ENCODE data around the gene MSRB2. TPM values are rescaled to one million over a fixed set of nuclear protein-coding genes. Genes with fewer than 3 reads are reported as not detected.

The MSRB2 gene
- 10 to 100 TPM in 2 of 4 donors, 1 to 10 TPM in 2; 8.7 to 19.3 (median 13.7) TPM for total RNA-seq

DNA sequence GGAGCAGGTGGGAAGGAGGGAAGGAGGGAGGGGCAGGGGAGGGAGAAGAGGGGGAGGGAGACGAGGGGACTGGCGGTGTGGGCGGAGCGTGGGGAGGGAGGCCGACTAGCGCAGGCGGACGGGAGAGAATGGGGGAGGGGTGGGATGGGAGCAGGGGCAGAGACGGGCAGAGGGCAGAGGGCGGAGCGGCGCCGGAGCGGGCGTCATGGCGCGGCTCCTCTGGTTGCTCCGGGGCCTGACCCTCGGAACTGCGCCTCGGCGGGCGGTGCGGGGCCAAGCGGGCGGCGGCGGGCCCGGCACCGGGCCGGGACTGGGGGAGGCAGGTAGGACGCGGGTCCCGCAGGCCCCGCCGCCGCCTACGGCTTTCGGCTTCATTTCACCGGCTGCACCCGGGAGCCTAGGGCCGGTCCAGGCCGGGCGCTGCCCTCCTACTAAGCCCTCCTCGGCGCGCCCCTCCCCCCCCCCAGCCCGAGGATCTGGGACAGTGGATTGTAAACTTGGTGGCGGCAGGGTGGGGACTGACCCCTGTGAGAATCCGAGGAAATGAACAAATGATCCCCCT lies at the start of gene MSRB2:
Gene MSRB2 (plus strand): TSS at position 176 of the 562 bp plus-strand sequence. CDS start 30 bp downstream, at position 206.
- Histone ChIP-seq H3K4me1 (peaks cover 0 to 52% (median 26%) of the 10 kb centered on the region in 3 donors), H3K4me3 (peak within 1 kb of the TSS; percentile 78 to 91 (median 84)), H3K9me3 (no peaks in the 10 kb centered on the region), H3K27ac (peak within 1 kb of the TSS; percentile 90 to 97 (median 94)), H3K27me3 (no peaks in the 10 kb centered on the region), H3K36me3 (no peaks in the 10 kb centered on the region)
- intact Hi-C loops (cut with DNase I): no loop called here
- no peak for TF ChIP-seq CTCF (IDR thresholded peaks at IDR 0.05)
- TF ChIP-seq POLR2A (IDR thresholded peaks at IDR 0.05): peak in 3 of 4 donors; percentile 59 to 96 (median 95)
- DNase-seq: peak; percentile 55
- 0% methylated on average over 6 to 27 of the region's 50 CpGs for WGBS, 2 donors

DNA sequence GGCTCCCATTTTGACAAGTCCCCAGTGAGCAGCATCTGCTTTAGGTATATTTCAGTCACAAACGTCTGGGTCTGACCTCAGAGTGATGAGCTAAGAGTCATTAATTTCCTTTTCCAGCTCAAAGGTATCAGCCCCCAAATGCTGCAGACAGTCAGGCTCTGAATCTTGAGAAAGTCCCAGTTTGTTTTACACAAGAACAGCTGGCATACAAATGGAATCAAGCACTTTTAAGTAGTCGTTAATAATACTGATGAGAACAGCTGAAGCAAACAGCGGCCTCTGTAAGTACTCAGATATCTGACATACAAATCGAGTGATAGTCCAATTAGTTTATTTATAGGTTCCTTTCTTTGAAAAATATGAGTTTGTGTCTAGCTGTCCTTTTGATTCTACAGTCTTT lies 49.4 kb upstream of the MSRB2 start:
- Histone ChIP-seq H3K36me3 (no peaks in the 10 kb centered on the region), H3K27me3 (peaks cover 0 to 19% (median 0%) of the 10 kb centered on the region in 4 donors), H3K4me3 (no peak overlapping the region), H3K27ac (no peak overlapping the region), H3K4me1 (peaks cover 0 to 9% (median 0%) of the 10 kb centered on the region in 3 donors), H3K9me3 (no peaks in the 10 kb centered on the region)
- 44 to 60% methylated on average over 4 of the region's 4 CpGs for WGBS, 2 donors
- TF ChIP-seq CTCF (IDR thresholded peaks at IDR 0.05) (no peak), POLR2A (IDR thresholded peaks at IDR 0.05) (no peak)
- DNase-seq: no peak
- intact Hi-C loops (cut with DNase I): no loop called here

DNA sequence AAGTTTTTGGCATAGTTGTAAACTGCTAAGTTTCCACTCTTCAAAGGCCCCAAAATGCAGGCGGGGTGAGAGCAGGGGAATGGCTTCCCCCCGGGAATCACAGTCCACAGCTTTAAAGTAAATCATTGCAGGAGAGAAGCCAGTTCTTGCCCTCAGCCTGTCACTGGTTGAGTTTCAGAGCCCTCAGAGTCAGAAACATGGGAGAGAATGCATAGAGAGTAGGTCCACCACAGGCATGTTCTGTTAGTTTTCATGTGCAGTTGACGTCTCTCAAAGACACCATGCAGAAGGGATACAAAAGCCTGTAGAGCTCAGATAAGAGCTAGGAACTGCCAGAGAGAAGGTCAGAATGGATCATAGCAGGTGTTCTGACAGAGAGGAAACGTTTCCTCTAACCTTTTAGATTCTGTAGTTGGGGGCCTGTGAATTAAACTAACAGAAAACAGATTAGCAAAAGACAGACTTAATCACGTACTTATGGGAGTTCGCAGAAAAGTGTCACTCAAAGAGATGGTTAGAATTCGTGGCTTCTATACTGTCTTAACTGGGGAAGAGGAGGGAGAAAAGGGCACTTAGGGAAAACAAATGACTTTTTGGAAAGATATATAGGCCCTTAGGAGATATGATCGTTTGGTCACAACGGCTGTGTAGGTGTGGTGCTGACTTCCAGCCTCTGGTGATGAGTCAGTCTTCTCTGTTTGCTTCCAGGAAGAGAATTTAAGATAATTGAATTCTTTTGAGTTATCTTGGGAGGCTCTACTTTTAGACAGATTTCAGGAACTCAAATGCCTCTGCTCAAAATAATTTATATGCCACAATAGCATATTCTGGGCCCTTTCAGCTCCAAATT lies 48.0 kb upstream of the MSRB2 start:
- H3K4me3 ChIP-seq: no peak overlapping the region
- no peaks in the 10 kb centered on the region for H3K9me3 ChIP-seq
- DNase-seq: no peak
- intact Hi-C loops (cut with DNase I): no loop called here
- peaks cover 0 to 25% (median 0%) of the 10 kb centered on the region in 4 donors for H3K27me3 ChIP-seq
- no peaks in the 10 kb centered on the region for H3K36me3 ChIP-seq
- peaks cover 0 to 10% (median 0%) of the 10 kb centered on the region in 3 donors for H3K4me1 ChIP-seq
- TF ChIP-seq POLR2A (IDR thresholded peaks at IDR 0.05) (no peak), CTCF (IDR thresholded peaks at IDR 0.05) (no peak)
- WGBS, 2 donors: 52 to 56% methylated on average over 8 to 9 of the region's 9 CpGs
- H3K27ac ChIP-seq: peak overlapping the region in 1 of 4 donors; percentile 17

DNA sequence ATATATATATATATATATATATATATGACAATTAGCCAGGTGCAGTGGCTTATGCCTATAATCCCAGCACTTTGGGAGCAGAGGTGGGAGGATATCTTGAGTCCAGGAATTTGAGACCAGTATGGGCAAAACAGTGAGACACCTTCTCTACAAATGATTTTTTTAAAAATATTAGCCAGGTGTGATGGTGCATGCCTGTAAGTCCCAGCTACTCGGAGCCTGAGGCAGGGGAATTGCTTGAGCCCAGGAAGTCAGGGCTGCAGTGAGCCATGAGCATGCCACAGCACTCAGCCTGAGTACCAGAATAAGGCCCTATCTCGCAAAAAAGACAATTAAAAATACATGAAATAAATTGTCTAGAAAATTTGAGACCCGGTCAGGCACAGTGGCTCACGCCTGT lies 47.2 kb upstream of the MSRB2 start:
- H3K9me3 ChIP-seq: no peaks in the 10 kb centered on the region

More for the DNA sequence above, 47.2 kb upstream of the MSRB2 start:
- Histone ChIP-seq H3K27me3 (peaks cover 0 to 26% (median 0%) of the 10 kb centered on the region in 4 donors), H3K36me3 (no peaks in the 10 kb centered on the region), H3K4me3 (no peak overlapping the region), H3K27ac (no peak overlapping the region), H3K4me1 (peaks cover 0 to 17% (median 6%) of the 10 kb centered on the region in 3 donors)
- intact Hi-C loops (cut with DNase I): no loop called here
- 89 to 95% methylated on average over 4 of the region's 4 CpGs for WGBS, 2 donors
- no peak for TF ChIP-seq POLR2A (IDR thresholded peaks at IDR 0.05)
- TF ChIP-seq CTCF (IDR thresholded peaks at IDR 0.05): no peak
- DNase-seq: no peak

Measured in esophagus squamous epithelium (tissue), 5 donors.